GM12891 (cell line): ENCODE measurements around the gene ZKSCAN8.
"Not testable (repeated sequence)": the region's sequence is repeated elsewhere in the genome, so short reads cannot be mapped to it uniquely, and the experiment has no call there.

Source experiments
- DNase-seq: peaks from one replicate; pipeline ENCODE4 v3.0.0; 2011; ENCODE audit warnings: low spot score; ENCODE audit not compliant: insufficient read length
- FAIRE-seq: peaks from 2 replicates; lab custom pipeline; 2011; peaks lifted over from hg19 to GRCh38; lab: Jason Lieb, UNC
- PAX5 ChIP-seq: IDR thresholded peaks from 2 replicates; pipeline ENCODE4 v1.6.1; 2011; ENCODE audit warnings: low read length, moderate library complexity, mild to moderate bottlenecking; ENCODE audit not compliant: insufficient read depth, severe bottlenecking
- POLR2A ChIP-seq: IDR thresholded peaks from 2 replicates; pipeline ENCODE4 v1.6.1; 2011; ENCODE audit warnings: low read depth, low read length, control low read depth
- POLR2AphosphoS5 ChIP-seq: IDR thresholded peaks from 2 replicates; pipeline ENCODE4 v1.6.1; 2011; ENCODE audit warnings: low read depth, low read length, control low read depth
- POU2F2 ChIP-seq: IDR thresholded peaks from 2 replicates; pipeline ENCODE4 v1.6.1; 2011; ENCODE audit warnings: low read depth, mild to moderate bottlenecking, control low read depth, low read length, moderate library complexity
- SPI1 ChIP-seq: IDR thresholded peaks from 2 replicates; pipeline ENCODE4 v1.6.1; 2011; ENCODE audit warnings: low read depth, low read length, control low read depth
- TAF1 ChIP-seq: IDR thresholded peaks from 2 replicates; pipeline ENCODE4 v1.6.1; 2011; ENCODE audit warnings: low read depth, low read length, control low read depth

The ZKSCAN8 gene

GRCh38 chr6:28118217-28118616 lies 23.5 kb upstream of the ZKSCAN8 start:
- TF ChIP-seq SPI1 = no peak
- TF ChIP-seq POU2F2 = no peak
- TF ChIP-seq POLR2A = no peak
- no peak for TF ChIP-seq POLR2AphosphoS5
- TF ChIP-seq PAX5 = no peak
- TF ChIP-seq TAF1 = no peak
- no peak for FAIRE-seq

GRCh38 chr6:28121876-28122275 lies 19.8 kb upstream of the ZKSCAN8 start:
- FAIRE-seq (no peak), DNase-seq (no peak)
- TF ChIP-seq POLR2A (no peak), TAF1 (no peak), PAX5 (no peak), SPI1 (no peak), POU2F2 (no peak), POLR2AphosphoS5 (no peak)

More at GRCh38 chr6:28118217-28118616, 23.5 kb upstream of the ZKSCAN8 start:
- no peak for DNase-seq

- FAIRE-seq, DNase-seq: not testable (repeated sequence)
These were observed 19.4 kb upstream of the ZKSCAN8 start for GRCh38 chr6:28122283-28122682.

DNA sequence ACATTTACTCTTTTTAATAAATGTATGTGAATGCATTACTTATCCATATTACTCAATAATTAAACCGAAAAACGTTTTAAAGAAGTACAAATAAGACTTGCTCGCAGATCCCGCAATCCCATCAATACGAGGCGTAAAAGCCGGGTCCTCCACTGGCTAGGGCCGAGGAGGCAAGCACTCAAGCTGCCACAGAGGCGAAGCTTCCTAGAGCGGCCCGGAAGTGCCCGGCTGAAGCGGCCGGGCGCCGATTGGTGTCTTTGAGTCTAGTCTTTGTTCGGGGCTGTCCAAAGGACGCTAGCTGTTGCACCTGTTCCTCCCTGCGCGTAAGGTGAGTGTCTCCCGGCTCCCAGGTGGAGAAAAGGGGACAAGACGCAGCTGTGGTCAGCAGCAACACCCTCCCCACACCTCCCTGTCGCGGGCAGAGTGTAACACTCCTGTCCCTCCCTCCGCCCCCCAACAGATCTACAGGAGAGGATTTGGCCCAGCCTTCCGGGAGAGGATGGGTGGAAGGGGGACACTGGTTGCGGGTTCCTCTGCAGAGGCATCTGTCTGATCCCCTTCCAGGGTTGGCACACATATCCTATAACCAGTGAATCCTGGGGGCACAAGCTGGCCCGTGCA lies 17.2 kb upstream of the ZKSCAN8 start, which contains the start of gene ZSCAN16:
TSS of gene ZSCAN16 (plus strand) at position 260 of the 621 bp plus-strand sequence. CDS start 835 bp downstream, outside the sequence.
- TF ChIP-seq POLR2AphosphoS5 = peak; percentile 85
- no peak for TF ChIP-seq PAX5
- no peak; the same call in 1 of the 2 replicates for TF ChIP-seq SPI1
- TF ChIP-seq POLR2A = peak; percentile 89
- TF ChIP-seq POU2F2 = peak; percentile 67
- peak; percentile 71 for TF ChIP-seq TAF1
- DNase-seq = peak; percentile 45
- peak; percentile 62 for FAIRE-seq

- DNase-seq (no peak), FAIRE-seq (no peak)
- TF ChIP-seq POLR2A (no peak), POU2F2 (no peak), PAX5 (no peak), TAF1 (no peak)
These were observed 16.7 kb upstream of the ZKSCAN8 start for GRCh38 chr6:28124971-28125353.

DNA sequence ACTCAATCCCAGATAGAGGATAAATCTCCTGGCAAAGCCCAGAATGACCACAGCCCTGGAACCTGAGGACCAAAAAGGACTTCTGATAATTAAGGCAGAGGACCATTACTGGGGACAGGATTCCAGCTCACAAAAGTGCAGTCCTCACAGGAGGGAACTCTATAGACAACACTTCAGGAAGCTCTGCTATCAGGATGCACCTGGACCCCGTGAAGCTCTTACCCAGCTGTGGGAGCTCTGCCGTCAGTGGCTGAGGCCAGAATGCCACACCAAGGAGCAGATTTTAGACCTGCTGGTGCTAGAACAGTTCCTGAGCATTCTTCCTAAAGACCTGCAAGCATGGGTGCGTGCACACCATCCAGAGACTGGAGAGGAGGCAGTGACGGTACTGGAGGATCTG lies 16.3 kb upstream of the ZKSCAN8 start:
- TF ChIP-seq SPI1 (no peak), TAF1 (no peak), POLR2A (no peak), PAX5 (no peak), POLR2AphosphoS5 (no peak), POU2F2 (no peak)
- DNase-seq (no peak), FAIRE-seq (peak; percentile 13)

DNA sequence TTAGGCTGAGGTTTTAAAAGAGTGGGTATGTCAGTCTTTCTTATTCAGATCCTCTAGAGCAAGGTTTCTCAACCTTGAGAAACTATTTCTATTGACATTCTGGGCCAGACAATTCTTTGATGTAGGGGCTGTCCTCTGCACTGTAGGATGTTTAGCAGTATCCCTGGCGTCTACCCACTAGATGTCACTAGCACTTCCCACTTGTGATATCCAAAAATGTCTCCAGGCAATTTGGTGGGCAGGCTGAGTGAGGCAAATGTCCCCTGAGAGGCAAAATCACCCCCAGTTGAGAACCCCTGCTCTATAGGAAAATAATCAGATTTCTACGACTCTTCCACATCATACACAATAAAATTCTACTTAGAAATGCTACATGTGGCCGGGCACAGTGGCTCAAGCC lies 7.7 kb upstream of the ZKSCAN8 start:
- no peak for TF ChIP-seq SPI1
- TF ChIP-seq POU2F2 = no peak
- TF ChIP-seq POLR2AphosphoS5 = no peak
- no peak for TF ChIP-seq TAF1
- TF ChIP-seq PAX5 = no peak
- no peak for TF ChIP-seq POLR2A
- DNase-seq = no peak
- no peak for FAIRE-seq

DNA sequence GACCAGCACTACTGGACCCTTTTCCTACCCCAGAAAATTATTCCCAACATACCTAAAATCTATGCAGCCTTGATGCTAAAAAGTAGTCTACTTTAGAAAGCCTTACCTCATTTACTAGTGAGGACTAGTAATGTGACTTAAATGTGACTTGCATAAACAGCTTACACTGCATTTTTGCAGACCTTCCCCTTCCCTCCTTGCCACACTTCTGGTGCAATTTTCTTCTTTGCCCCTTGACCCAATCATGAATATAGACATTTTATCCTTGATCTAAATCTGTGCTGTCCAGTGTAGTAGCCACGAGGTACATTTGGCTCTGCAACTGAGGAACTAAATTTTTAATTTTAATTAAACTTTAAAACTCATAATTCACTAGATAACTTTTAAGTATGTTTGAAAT lies 7.0 kb upstream of the ZKSCAN8 start:
- no peak for FAIRE-seq
- TF ChIP-seq SPI1 (no peak), POLR2AphosphoS5 (no peak), POLR2A (no peak), POU2F2 (no peak), PAX5 (no peak), TAF1 (no peak)
- no peak for DNase-seq

- DNase-seq = no peak
- TF ChIP-seq POLR2A (no peak), SPI1 (peak; percentile 43; the same call in 1 of the 2 replicates)
- no peak for FAIRE-seq
These were observed 6.3 kb upstream of the ZKSCAN8 start for GRCh38 chr6:28135393-28135792.

- TF ChIP-seq PAX5 (no peak), SPI1 (0 out of 2 replicates have a peak, but pooled peaks have one; percentile 3), POLR2AphosphoS5 (peak; percentile 88), TAF1 (peak; percentile 94), POLR2A (peak; percentile 90), POU2F2 (peak; percentile 66)
- peak; percentile 57 for FAIRE-seq
These were observed 4.8 kb upstream of the ZKSCAN8 start for GRCh38 chr6:28136585-28137504.

More at GRCh38 chr6:28136585-28137504, 4.8 kb upstream of the ZKSCAN8 start:
- no peak for DNase-seq
